UCSD-AML1 (cell line): ENCODE measurements around the gene CDH23.

Source experiments
- DNase-seq: peaks from one replicate; lab custom pipeline; 2025; ENCODE audit not compliant: unreplicated experiment; lab: John Stamatoyannopoulos, UW

Gene CDH23

DNA sequence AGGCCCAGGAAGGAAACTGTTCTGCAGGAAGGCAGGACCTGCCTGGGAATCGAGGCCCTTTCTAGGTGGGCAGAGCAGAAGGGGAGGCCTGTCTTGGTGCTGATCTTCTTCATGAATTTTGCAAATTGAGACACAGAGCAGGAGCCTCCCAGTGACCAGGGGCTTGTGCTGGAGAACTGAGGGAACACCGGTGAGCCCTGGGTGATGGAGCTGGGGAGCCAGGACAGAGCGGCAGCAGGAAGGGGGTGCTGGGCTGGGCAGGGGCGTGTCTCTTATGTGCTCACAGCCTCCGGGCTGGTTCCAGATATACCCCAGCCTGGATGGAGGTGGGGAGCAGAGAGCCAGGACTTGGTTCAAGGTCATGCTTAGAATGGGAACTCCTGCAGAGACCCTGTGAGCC lies 182.9 kb downstream of the CDH23 start:
- no peak for DNase-seq

GRCh38 chr10:71580415-71580814 lies 183.7 kb downstream of the CDH23 start:
- DNase-seq = no peak

DNA sequence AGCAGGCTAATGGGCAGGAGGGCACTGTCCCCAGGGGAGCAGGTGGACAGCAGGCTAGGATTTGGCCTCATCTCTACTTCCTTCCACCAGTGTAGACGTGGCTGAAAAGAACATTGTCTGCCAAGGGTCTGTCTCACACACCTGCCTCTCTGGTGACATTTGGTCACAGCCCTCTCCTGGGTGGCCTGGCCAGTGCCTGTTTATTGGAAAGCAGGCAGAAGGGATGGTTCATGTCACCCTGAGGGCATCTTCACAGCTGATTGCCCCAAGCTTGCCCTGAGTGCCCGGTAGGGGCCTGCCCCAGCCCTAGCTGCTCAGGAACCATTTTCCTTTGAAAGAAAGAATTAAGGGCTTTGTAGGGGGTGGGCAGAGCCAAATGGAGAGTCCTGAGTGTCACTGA lies 184.2 kb downstream of the CDH23 start:
- DNase-seq = no peak

DNA sequence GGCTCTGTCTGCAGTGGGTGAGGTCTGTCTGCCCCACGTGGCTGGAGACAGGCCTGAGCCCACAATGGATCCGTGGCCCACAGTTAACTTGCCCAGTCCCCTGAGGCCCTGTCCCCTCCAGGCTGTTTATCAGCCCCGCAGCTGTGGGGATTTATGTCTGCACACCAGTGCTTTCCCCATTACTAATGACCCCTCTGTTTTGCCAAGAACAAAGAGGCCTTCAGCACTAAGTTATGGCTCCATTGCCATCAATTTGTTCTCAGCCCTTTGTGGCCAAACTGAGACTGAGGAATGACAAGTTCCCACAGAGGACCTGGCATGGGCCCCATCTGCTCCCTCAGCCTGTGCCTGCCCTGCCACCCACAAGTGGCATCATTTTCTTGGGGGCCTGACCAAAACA lies 184.7 kb downstream of the CDH23 start:
- no peak for DNase-seq

GRCh38 chr10:71582019-71582418 lies 185.3 kb downstream of the CDH23 start:
- DNase-seq = peak; percentile 17

- DNase-seq = no peak
Measured at GRCh38 chr10:71582506-71583475, 186.1 kb downstream of the CDH23 start.

DNA sequence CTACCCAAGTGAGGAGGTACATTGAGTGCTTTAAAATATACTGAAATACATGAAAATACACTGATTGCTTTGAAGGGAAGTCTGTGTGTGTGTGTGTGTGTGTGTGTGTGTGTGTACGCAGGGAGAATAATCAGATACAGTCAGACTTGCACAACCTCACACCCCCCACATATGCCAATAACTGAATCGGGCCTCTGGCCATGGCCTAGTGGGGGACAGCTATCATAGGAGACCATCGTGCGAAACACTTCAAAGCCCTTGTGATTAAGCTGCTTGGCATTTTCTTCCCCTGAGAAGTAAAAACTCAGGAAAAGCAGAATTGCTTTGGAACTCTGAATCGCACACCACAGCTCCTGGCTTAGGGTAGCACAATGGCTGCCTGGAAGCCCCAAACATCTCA lies 187.7 kb downstream of the CDH23 start:
- no peak for DNase-seq

DNA sequence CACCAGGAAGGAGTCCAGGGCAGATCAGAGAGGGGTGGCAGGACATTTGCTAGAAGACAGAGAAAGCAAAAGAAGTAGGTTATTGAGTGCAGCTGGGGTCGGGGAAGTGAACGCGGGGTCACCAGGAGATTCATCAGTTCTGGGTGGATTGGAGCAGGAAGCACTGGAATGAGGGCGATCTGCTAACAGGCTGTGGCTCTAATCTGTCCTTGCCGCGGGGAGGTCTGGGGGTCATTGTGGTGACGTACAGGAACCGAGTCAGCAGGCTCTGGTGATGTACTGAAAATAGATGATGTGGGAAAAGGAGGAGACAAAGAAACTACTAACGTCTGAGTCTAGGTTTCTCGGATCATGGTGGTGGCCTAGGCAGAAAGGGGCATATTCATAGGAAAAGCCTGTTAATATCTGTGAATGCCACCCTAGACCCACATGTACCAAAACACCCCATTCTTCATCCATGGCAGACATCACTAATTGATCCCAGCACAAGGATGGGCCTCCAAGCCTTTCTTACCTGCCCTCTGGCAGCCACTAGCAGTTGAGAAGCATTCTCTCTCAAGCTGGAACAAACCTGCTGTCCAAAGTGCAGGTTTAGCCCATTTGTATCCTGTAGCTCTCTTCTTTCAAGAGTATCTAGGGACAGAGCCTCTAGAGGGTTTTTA lies 188.3 kb downstream of the CDH23 start:
- no peak for DNase-seq

GRCh38 chr10:71585564-71586290 lies 189.0 kb downstream of the CDH23 start:
- no peak for DNase-seq

- DNase-seq = no peak
Measured at GRCh38 chr10:71587941-71588573, 191.3 kb downstream of the CDH23 start.

DNA sequence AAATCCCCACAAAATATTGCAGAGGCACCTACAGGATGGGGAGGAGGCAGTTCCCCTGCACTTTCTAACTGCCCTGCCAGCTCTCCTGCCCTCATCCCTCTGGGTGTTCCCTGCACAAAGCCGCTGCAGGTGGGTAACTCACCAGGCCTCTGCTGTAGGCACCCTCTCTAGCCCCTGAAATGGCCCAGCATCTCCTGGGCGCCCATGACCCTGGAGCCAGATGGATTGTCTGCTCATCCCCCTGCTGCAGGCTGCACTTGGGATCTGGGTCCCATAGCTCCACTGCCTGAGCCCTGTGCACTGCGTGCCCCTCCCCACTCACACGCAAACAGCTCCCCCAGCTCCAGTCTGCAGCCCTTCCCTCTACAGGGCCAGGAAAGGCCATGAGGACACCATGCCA lies 192.0 kb downstream of the CDH23 start:
- no peak for DNase-seq

GRCh38 chr10:71589617-71590551 lies 193.2 kb downstream of the CDH23 start:
- DNase-seq = no peak

- no peak for DNase-seq
Measured at GRCh38 chr10:71590781-71591350, 194.1 kb downstream of the CDH23 start.

GRCh38 chr10:71594934-71595571 lies 198.3 kb downstream of the CDH23 start:
- DNase-seq = no peak

DNA sequence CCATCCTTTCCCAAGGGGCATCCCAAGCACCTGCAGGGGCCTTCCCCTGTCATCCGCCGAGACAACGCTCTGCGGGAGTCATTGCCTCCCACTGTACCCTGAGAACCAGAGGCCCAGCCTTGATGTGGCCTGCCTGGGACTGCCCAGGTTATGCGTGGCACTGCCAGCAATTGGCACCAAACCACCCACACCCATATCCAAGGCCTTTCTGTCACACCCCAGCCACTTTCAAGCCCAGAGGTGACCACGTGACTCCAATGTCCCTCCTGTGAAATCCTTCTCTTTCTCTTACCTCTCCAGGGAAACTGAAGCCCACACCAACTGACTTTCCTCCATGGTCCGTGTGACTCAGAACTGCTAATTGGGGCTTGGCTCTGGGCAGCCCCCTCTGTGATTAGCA lies 198.9 kb downstream of the CDH23 start:
- DNase-seq = no peak

DNA sequence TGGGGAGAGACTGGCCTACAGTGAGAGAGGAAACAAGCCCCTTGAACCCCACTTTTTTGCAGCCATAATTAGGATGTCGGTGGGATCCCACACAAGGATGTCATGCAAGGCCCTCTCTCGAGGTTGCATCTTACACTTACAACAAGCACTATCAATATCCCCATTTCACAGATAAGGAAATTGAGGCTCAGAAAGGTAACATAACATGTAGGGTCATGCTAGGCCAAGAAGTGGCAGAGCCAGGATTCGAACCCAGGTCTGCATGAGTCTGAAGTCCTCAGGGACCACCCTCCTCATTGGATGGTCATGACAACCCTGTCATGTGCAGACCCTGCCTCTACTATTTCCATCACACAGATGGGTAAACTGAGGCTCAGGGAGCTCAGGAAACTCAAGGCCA lies 199.4 kb downstream of the CDH23 start:
- DNase-seq = no peak

- no peak for DNase-seq
Measured at GRCh38 chr10:71596759-71597158, 200.0 kb downstream of the CDH23 start.

DNA sequence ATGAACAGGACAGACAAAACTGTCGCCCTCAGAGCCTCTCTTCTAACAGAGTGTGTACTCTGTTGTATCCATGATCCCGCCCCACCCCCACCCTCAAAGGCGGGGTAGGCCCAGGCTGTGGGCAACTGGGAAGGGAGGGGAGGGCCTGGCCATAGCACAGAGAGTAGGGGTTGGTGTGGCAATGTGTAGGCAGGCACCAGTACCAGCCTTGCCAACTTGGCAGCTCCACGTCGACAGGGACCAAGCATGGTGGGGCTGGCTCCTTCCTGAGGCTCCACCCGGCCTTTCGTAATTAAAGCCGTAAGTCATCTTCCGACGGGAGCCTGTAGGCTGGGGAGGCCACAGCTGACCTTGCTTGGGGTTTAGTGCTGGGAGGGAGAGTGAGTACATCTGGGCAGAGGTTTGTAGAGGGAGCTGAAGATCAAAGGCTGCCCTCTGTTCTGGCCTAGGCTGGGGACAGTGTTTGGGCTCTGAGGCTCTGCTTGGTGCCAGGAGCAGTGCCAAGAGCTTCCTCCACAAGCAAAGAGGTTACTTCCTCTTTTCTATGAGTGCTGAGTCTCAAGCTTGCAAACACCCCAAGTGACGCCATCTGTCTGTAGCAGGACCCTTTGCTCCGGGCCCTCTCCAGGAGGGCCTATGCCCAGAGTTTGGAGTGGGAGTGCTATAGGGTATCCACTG lies 201.2 kb downstream of the CDH23 start:
- peak; percentile 42 for DNase-seq

- no peak for DNase-seq
Measured at GRCh38 chr10:71598621-71599055, 201.9 kb downstream of the CDH23 start.
